GM23248 (cell line): ENCODE data around the gene AASDH. TPM values are rescaled to one million over a fixed set of nuclear protein-coding genes. Genes with fewer than 3 reads are reported as not detected.

Experiments used
- DNase-seq: peaks from one replicate; pipeline ENCODE4 v3.0.0-alpha.2; 2015
- H2AFZ ChIP-seq: fragments of 200-600 bp; sonication (generic); 2 replicates; pipeline ENCODE4 v1.6.1; 2016; ENCODE audit warnings: antibody characterized with exemption
- H3F3A ChIP-seq: fragments of 200-600 bp; sonication (generic); 2 replicates; pipeline ENCODE4 v1.6.1; 2016; ENCODE audit warnings: mild to moderate bottlenecking, antibody characterized with exemption, mixed run types; ENCODE audit not compliant: insufficient read depth
- H3K27ac ChIP-seq: fragments of 200-600 bp; sonication (generic); 2 replicates; pipeline ENCODE4 v1.5.1; 2016; ENCODE audit warnings: mild to moderate bottlenecking
- H3K27me3 ChIP-seq: fragments of 200-600 bp; sonication (generic); replicated peaks from 2 replicates; pipeline ENCODE4 v1.6.1; 2016; ENCODE audit warnings: mild to moderate bottlenecking; ENCODE audit not compliant: insufficient read depth
- H3K36me3 ChIP-seq: fragments of 200-600 bp; sonication (generic); 2 replicates; pipeline ENCODE4 v1.6.1; 2016; ENCODE audit warnings: low read depth, mild to moderate bottlenecking
- H3K4me1 ChIP-seq: fragments of 200-600 bp; sonication (generic); 2 replicates; pipeline ENCODE4 v1.6.1; 2016; ENCODE audit warnings: mild to moderate bottlenecking; ENCODE audit not compliant: insufficient read depth
- H3K4me2 ChIP-seq: fragments of 200-600 bp; sonication (generic); one replicate; pipeline ENCODE4 v1.6.1; 2016; ENCODE audit warnings: mild to moderate bottlenecking; ENCODE audit not compliant: unreplicated experiment
- H3K4me3 ChIP-seq: fragments of 200-600 bp; sonication (generic); 2 replicates; pipeline ENCODE4 v1.5.1; 2016; ENCODE audit warnings: mild to moderate bottlenecking
- H3K79me2 ChIP-seq: fragments of 200-600 bp; sonication (generic); 2 replicates; pipeline ENCODE4 v1.6.1; 2016; ENCODE audit warnings: mild to moderate bottlenecking; ENCODE audit not compliant: insufficient read depth
- H3K9ac ChIP-seq: fragments of 200-600 bp; sonication (generic); 2 replicates; pipeline ENCODE4 v1.6.1; 2016; ENCODE audit warnings: mild to moderate bottlenecking
- H3K9me2 ChIP-seq: fragments of 200-600 bp; sonication (generic); 2 replicates; pipeline ENCODE4 v1.6.1; 2016; ENCODE audit warnings: mixed run types, mild to moderate bottlenecking, moderate library complexity; ENCODE audit not compliant: insufficient read depth
- H3K9me3 ChIP-seq: fragments of 200-600 bp; sonication (generic); one replicate; pipeline ENCODE4 v1.6.1; 2017; ENCODE audit warnings: low read depth
- H4K20me1 ChIP-seq: fragments of 200-600 bp; sonication (generic); 2 replicates; pipeline ENCODE4 v1.6.0; 2016; ENCODE audit not compliant: insufficient read depth
- EZH2 ChIP-seq: fragments of 200-600 bp; sonication (generic); IDR thresholded peaks from 2 replicates; pipeline ENCODE4 v1.6.1; 2018; ENCODE audit warnings: antibody characterized with exemption, mild to moderate bottlenecking; ENCODE audit not compliant: insufficient read depth, poor library complexity, severe bottlenecking
- EZH2phosphoT487 ChIP-seq: fragments of 200-600 bp; sonication (generic); IDR thresholded peaks from 2 replicates; pipeline ENCODE4 v1.6.1; 2018; ENCODE audit warnings: antibody characterized with exemption, moderate library complexity, mild to moderate bottlenecking, low read depth; ENCODE audit not compliant: insufficient read depth
- WGBS, 2 experiments: methylation state at CpG; one replicate each; pipeline ENCODE4 v1.1.6; 2015 to 2017; ENCODE audit warnings: low lambda C conversion rate in 2 of 2, low coverage in 1 of 2; ENCODE audit errors: missing lambda C conversion rate in 2 of 2; 5-methylcytosine and 5-hydroxymethylcytosine counted together
- in situ Hi-C: fragments of 300-500 bp; cut with MboI; formaldehyde crosslinking; loops from 2 replicates; pipeline ENCODE4 v1.15.0; 2020
- polyA plus RNA-seq: library from polyadenylated mRNA; unstranded; fragments of >200 nt; fragmentation: Nextera tagmentation; extraction: Ambion mirVana; gene quantifications from 2 replicates; pipeline ENCODE4 v1.2.1, GENCODE V29; 2016
- total RNA-seq: library from RNA; depleted of rRNA; stranded (reverse); fragments of >200 nt; shearing (Covaris generic); gene quantifications from 2 replicates; pipeline ENCODE4 v1.2.3, GENCODE V29; 2014

The AASDH gene
- total and polyA plus RNA-seq, 2 experiments from 2014 or later: 11.5 to 16.5 TPM

DNA sequence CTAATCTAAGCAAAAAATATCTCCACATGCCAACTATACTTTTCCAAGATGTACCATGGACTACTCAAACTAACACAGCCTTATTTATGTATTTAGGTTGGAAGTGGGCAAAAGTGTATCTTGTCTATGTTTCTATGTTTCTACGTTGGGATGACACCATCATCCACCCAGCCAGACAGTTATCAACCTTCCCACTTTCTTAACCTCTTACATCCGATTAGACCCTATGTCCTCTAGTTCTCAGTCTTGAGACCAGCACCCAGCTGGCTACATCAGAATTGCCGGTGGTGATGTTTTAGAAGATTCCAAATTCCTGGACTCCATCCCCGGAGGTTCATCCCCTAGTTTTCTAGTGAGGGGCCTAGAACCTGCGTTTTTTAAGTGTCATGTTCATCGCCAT is 1.0 kb upstream of the AASDH start:
- TF ChIP-seq EZH2phosphoT487: no peak
- TF ChIP-seq EZH2: no peak
- no peaks in the 10 kb centered on the region for H3K27me3 ChIP-seq
- H3K9me3 ChIP-seq: no peaks in the 10 kb centered on the region
- peak overlapping the region; percentile 92 for H2AFZ ChIP-seq
- peaks cover 13% of the 10 kb centered on the region; the same call in 1 of the 2 replicates for H3F3A ChIP-seq
- DNase-seq: peak; percentile 39
- no peaks in the 10 kb centered on the region for H3K9me2 ChIP-seq
- H3K27ac ChIP-seq: peak overlapping the region; percentile 97
- H3K79me2 ChIP-seq: peaks cover 67% of the 10 kb centered on the region
- in situ Hi-C loops: no loop called here
- peak overlapping the region; percentile 98 for H3K9ac ChIP-seq
- no peaks in the 10 kb centered on the region for H3K36me3 ChIP-seq
- peak overlapping the region; percentile 94 for H3K4me2 ChIP-seq
- 6 to 12% methylated on average over 6 of the region's 6 CpGs for WGBS, 2 experiments
- no peaks in the 10 kb centered on the region for H4K20me1 ChIP-seq
- peak overlapping the region; percentile 95 for H3K4me3 ChIP-seq
- H3K4me1 ChIP-seq: peaks cover 15% of the 10 kb centered on the region

DNA sequence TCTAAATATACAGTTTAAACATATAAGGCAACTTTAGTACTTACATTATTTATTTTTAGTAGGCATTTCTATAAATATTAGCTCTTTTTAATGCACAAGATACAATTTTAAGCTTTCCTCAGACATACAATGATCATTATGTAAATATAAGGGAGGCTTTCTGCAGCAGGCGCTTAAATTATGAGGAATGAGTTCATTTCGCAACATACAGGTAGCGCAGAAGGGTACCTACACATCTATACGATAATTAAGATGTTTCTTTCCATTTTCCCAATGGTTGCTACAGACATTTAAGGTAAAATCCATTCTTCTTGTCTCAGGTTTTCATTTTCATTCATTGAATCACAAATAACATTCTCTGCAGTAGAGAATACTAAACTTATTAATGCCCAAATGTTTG is 1.2 kb downstream of the AASDH start:
- Histone ChIP-seq H4K20me1 (no peaks in the 10 kb centered on the region), H2AFZ (peak overlapping the region; percentile 92), H3K4me3 (peak overlapping the region; percentile 95), H3K27me3 (no peaks in the 10 kb centered on the region), H3K79me2 (peaks cover 59% of the 10 kb centered on the region), H3K36me3 (no peaks in the 10 kb centered on the region), H3K4me1 (peaks cover 15% of the 10 kb centered on the region), H3K9me3 (no peaks in the 10 kb centered on the region), H3K4me2 (peak overlapping the region; percentile 70), H3F3A (peaks cover 13% of the 10 kb centered on the region; the same call in 1 of the 2 replicates), H3K27ac (peak overlapping the region; percentile 97), H3K9me2 (no peaks in the 10 kb centered on the region), H3K9ac (peak overlapping the region; percentile 98)
- WGBS, 2 experiments: 90 to 93% methylated on average over 4 of the region's 4 CpGs
- TF ChIP-seq EZH2phosphoT487 (no peak), EZH2 (no peak)
- in situ Hi-C loops: no loop called here
- no peak for DNase-seq

DNA sequence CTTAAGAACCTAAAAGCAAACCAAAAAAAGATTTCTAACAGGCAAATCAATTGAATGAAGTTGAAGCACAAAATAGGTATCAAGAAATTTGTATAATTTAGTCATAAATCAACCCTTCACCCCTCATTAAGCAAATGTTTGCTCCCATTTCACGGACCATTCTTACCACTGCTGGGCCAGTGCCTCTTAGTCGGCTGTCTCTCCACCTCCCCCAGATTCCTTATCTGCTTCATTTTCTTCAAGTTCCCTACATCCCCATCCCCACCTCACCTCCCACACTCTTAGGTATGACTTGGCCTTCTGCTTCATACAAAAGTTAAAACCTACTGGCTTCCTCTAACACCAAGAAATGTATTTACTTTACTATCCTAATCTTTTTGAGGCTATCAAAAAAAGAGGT is 11.8 kb downstream of the AASDH start:
- H3K9me3 ChIP-seq: no peaks in the 10 kb centered on the region
- no peaks in the 10 kb centered on the region for H4K20me1 ChIP-seq
- H3K4me3 ChIP-seq: no peak overlapping the region
- no peaks in the 10 kb centered on the region for H3K4me1 ChIP-seq
- in situ Hi-C loops: no loop called here
- H3K9me2 ChIP-seq: no peaks in the 10 kb centered on the region
- H3K9ac ChIP-seq: no peak overlapping the region
- no peak overlapping the region for H2AFZ ChIP-seq
- 62 to 65% methylated on average over 2 of the region's 2 CpGs for WGBS, 2 experiments
- H3K36me3 ChIP-seq: no peaks in the 10 kb centered on the region
- H3K79me2 ChIP-seq: no peaks in the 10 kb centered on the region
- TF ChIP-seq EZH2 (no peak), EZH2phosphoT487 (no peak)
- no peak overlapping the region for H3K4me2 ChIP-seq
- H3K27me3 ChIP-seq: no peaks in the 10 kb centered on the region
- DNase-seq: no peak
- no peak overlapping the region for H3K27ac ChIP-seq
- H3F3A ChIP-seq: 0 out of 2 replicates have a peak, but pooled peaks cover 6% of the 10 kb centered on the region

DNA sequence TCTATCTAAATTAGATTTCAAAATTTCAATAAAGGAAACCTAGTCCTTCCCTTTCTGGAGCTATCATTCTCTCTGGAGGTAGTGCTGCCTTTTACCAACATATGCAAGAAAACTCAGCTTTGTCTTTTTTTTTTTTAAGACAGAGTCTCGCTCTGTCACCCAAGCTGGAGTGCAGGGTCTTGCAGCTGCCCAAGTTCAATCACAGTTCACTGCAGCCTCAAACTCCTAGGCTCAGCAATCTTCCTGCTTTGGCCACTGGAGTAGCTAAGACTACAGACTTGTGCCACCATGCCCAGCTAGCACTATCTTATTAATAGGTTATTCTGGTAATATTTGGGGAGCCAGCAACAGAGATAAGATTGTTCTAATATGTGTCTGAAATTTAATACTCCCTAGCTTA is 12.3 kb downstream of the AASDH start:
- DNase-seq: no peak
- Histone ChIP-seq H3K9me3 (no peaks in the 10 kb centered on the region), H3K79me2 (no peaks in the 10 kb centered on the region), H2AFZ (no peak overlapping the region), H3K4me3 (no peak overlapping the region), H3K4me2 (no peak overlapping the region), H3K27me3 (no peaks in the 10 kb centered on the region), H3F3A (0 out of 2 replicates have a peak, but pooled peaks cover 6% of the 10 kb centered on the region), H4K20me1 (no peaks in the 10 kb centered on the region), H3K27ac (no peak overlapping the region), H3K9me2 (no peaks in the 10 kb centered on the region), H3K4me1 (no peaks in the 10 kb centered on the region), H3K9ac (no peak overlapping the region), H3K36me3 (no peaks in the 10 kb centered on the region; the same call in 1 of the 2 replicates)
- TF ChIP-seq EZH2 (no peak), EZH2phosphoT487 (no peak)
- 92 to 100% methylated on average over 1 of the region's 1 CpG for WGBS, 2 experiments
- in situ Hi-C loops: no loop called here

DNA sequence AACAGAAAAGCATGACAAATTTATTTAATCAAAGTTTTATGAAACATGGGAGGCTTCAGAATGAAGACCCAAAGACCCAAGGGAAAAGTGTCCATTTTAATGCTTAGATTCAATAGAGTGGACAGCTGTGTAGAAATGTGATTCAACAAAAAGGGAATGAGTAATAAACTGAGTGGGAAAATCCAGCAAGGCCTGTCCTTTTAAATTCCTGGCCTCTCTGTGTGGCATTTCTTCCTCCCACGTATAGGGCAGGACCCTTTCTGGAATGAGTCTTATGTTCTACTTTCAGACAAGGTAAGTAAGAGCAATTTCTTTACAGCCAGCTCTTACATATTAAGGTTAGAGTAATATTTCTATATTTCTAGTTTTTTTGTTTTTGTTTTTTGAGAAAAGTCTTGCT is 14.5 kb downstream of the AASDH start:
- H3K9ac ChIP-seq: no peak overlapping the region
- no peak overlapping the region for H3K27ac ChIP-seq
- TF ChIP-seq EZH2: no peak
- H3K9me3 ChIP-seq: no peaks in the 10 kb centered on the region
- no peaks in the 10 kb centered on the region for H4K20me1 ChIP-seq
- H3K27me3 ChIP-seq: no peaks in the 10 kb centered on the region
- no peaks in the 10 kb centered on the region; the same call in 1 of the 2 replicates for H3K36me3 ChIP-seq
- 0% methylated on average over 1 of the region's 1 CpG for WGBS, 2 experiments
- H3K4me3 ChIP-seq: no peak overlapping the region
- DNase-seq: peak; percentile 18
- H3K9me2 ChIP-seq: no peaks in the 10 kb centered on the region
- H3F3A ChIP-seq: 0 out of 2 replicates have a peak, but pooled peaks cover 6% of the 10 kb centered on the region
- in situ Hi-C loops: no loop called here
- H2AFZ ChIP-seq: no peak overlapping the region
- H3K4me2 ChIP-seq: no peak overlapping the region
- 0 out of 2 replicates have a peak, but pooled peaks cover 5% of the 10 kb centered on the region for H3K79me2 ChIP-seq
- no peaks in the 10 kb centered on the region for H3K4me1 ChIP-seq
